SK-N-SH (cell line): ENCODE measurements around the gene GAS6. TPM values are rescaled to one million over a fixed set of nuclear protein-coding genes. Genes with fewer than 3 reads are reported as not detected.

Experiments used
- CTCF ChIA-PET: fragments of 300-600, 350-600 bp; formaldehyde crosslinking; extraction: SDS; loops from one replicate; lab custom pipeline; 2021; lab: Yijun Ruan, JAX
- POLR2A ChIA-PET: fragments of 350-600 bp; sonication (Branson Sonifier 250); formaldehyde crosslinking; extraction: SDS; loops from one replicate; lab custom pipeline; 2020; ENCODE audit warnings: antibody characterized with exemption, inconsistent platforms; lab: Yijun Ruan, JAX
- DNase-seq: peaks from one replicate; pipeline ENCODE4 v3.0.0; 2012
- H2AFZ ChIP-seq: fragments of 200-600 bp; sonication (generic); 2 replicates; pipeline ENCODE4 v1.8.1; 2016; ENCODE audit warnings: antibody characterized with exemption, mild to moderate bottlenecking, low read depth
- H3F3A ChIP-seq: fragments of 200-600 bp; sonication (generic); replicated peaks from 2 replicates; pipeline ENCODE3; 2016; ENCODE audit warnings: antibody characterized with exemption, mild to moderate bottlenecking; ENCODE audit not compliant: insufficient read depth
- H3K27ac ChIP-seq, 2 experiments: fragments of 200-500 bp in 1 of 2; fragments of 200-600 bp in 1 of 2; sonication (Bioruptor generic) in 1 of 2; sonication (generic), shearing (Covaris generic) in 1 of 2; 2 replicates each; pipeline versions ENCODE4 v1.5.1 to v1.6.1; 2014 to 2016; ENCODE audit warnings: low read depth in 2 of 2, inconsistent platforms in 1 of 2, low read length in 1 of 2, mild to moderate bottlenecking in 1 of 2, mixed read lengths in 1 of 2
- H3K27me3 ChIP-seq: fragments of 200-600 bp; sonication (generic), shearing (Covaris generic); 2 replicates; pipeline ENCODE4 v1.6.1; 2016; ENCODE audit warnings: mixed run types; ENCODE audit not compliant: insufficient read depth
- H3K36me3 ChIP-seq, 2 experiments: fragments of 200-500 bp in 1 of 2; fragments of 200-600 bp in 1 of 2; sonication (Bioruptor generic) in 1 of 2; sonication (generic) in 1 of 2; replicated peaks in 1 of 2; 2 replicates each; pipeline versions ENCODE3 to v1.5.1; 2014 to 2016; ENCODE audit warnings: low read length in 1 of 2, mild to moderate bottlenecking in 1 of 2; ENCODE audit not compliant: insufficient read depth in 2 of 2, control insufficient read depth in 1 of 2
- H3K4me1 ChIP-seq, 2 experiments: fragments of 200-500 bp in 1 of 2; fragments of 200-600 bp in 1 of 2; sonication (Bioruptor generic) in 1 of 2; sonication (generic), shearing (Covaris generic) in 1 of 2; 2 replicates each; pipeline versions ENCODE4 v1.5.1 to v1.6.1; 2014 to 2016; ENCODE audit warnings: low read depth in 1 of 2, low read length in 1 of 2, mixed run types in 1 of 2; ENCODE audit not compliant: insufficient read depth in 2 of 2, control insufficient read depth in 1 of 2
- H3K4me2 ChIP-seq: fragments of 200-600 bp; sonication (generic), shearing (Covaris generic); 2 replicates; pipeline ENCODE4 v1.6.1; 2017; ENCODE audit warnings: mixed run types
- H3K4me3 ChIP-seq, 2 experiments: fragments of 200-500 bp in 1 of 2; fragments of 200-600 bp in 1 of 2; sonication (Bioruptor generic) in 1 of 2; sonication (generic), shearing (Covaris generic) in 1 of 2; 2 replicates each; pipeline versions ENCODE4 v1.5.1 to v1.8.1; 2014 to 2016; ENCODE audit warnings: low read depth in 2 of 2, inconsistent platforms in 1 of 2, low read length in 1 of 2, mild to moderate bottlenecking in 1 of 2, mixed read lengths in 1 of 2, moderate library complexity in 1 of 2
- H3K79me2 ChIP-seq: fragments of 200-600 bp; sonication (generic); 2 replicates; pipeline ENCODE4 v1.8.1; 2017; ENCODE audit warnings: mild to moderate bottlenecking; ENCODE audit not compliant: insufficient read depth
- H3K9ac ChIP-seq: fragments of 200-600 bp; sonication (generic); 2 replicates; pipeline ENCODE4 v1.6.1; 2017; ENCODE audit warnings: mixed run types
- H3K9me2 ChIP-seq: fragments of 200-600 bp; sonication (generic); 2 replicates; pipeline ENCODE4 v1.6.1; 2017; ENCODE audit warnings: mixed run types
- H3K9me3 ChIP-seq: fragments of 200-600 bp; sonication (generic); 2 replicates; pipeline ENCODE4 v1.6.1; 2017; ENCODE audit warnings: mixed run types, mild to moderate bottlenecking, moderate library complexity
- H4K20me1 ChIP-seq: fragments of 200-600 bp; sonication (generic); 2 replicates; pipeline ENCODE4 v1.6.1; 2017; ENCODE audit warnings: mild to moderate bottlenecking, mixed run types; ENCODE audit not compliant: insufficient read depth
- FOXM1 ChIP-seq: IDR thresholded peaks from 2 replicates; pipeline ENCODE4 v1.4.0; 2012; ENCODE audit warnings: low read depth, mild to moderate bottlenecking
- GABPA ChIP-seq: IDR thresholded peaks from 2 replicates; pipeline ENCODE4 v1.4.0; 2012; ENCODE audit warnings: low read depth, mild to moderate bottlenecking
- MXI1 ChIP-seq: IDR thresholded peaks from 2 replicates; pipeline ENCODE4 v1.6.1; 2012; ENCODE audit warnings: mild to moderate bottlenecking, low read depth, low read length, improper control_type of control experiment
- NFIC ChIP-seq: IDR thresholded peaks from 2 replicates; pipeline ENCODE4 v1.4.0; 2012; ENCODE audit warnings: borderline replicate concordance
- RAD21 ChIP-seq: IDR thresholded peaks from 2 replicates; pipeline ENCODE4 v1.6.1; 2012; ENCODE audit warnings: mild to moderate bottlenecking, low read length
- RCOR1 ChIP-seq: fragments of 150-350 bp; IDR thresholded peaks from 2 replicates; pipeline ENCODE4 v1.6.1; 2017; ENCODE audit warnings: antibody characterized with exemption, low read length
- TAF1 ChIP-seq: IDR thresholded peaks from 2 replicates; pipeline ENCODE4 v1.6.1; 2012; ENCODE audit warnings: low read depth, mild to moderate bottlenecking, low read length, moderate library complexity, borderline replicate concordance
- WGBS: methylation state at CpG from one replicate; pipeline ENCODE4 v1.1.6; 2017; ENCODE audit warnings: low lambda C conversion rate; 5-methylcytosine and 5-hydroxymethylcytosine counted together
- polyA plus RNA-seq, 3 experiments: library from polyadenylated mRNA; depleted of rRNA; stranded (reverse); fragments of >200 nt; gene quantifications; 2 replicates each; pipeline ENCODE4 v1.2.3, GENCODE V29; 2012

GAS6 gene
- polyA plus RNA-seq, 1 of the 3 experiments (the other 2 are of a cell fraction) = 380 TPM

DNA sequence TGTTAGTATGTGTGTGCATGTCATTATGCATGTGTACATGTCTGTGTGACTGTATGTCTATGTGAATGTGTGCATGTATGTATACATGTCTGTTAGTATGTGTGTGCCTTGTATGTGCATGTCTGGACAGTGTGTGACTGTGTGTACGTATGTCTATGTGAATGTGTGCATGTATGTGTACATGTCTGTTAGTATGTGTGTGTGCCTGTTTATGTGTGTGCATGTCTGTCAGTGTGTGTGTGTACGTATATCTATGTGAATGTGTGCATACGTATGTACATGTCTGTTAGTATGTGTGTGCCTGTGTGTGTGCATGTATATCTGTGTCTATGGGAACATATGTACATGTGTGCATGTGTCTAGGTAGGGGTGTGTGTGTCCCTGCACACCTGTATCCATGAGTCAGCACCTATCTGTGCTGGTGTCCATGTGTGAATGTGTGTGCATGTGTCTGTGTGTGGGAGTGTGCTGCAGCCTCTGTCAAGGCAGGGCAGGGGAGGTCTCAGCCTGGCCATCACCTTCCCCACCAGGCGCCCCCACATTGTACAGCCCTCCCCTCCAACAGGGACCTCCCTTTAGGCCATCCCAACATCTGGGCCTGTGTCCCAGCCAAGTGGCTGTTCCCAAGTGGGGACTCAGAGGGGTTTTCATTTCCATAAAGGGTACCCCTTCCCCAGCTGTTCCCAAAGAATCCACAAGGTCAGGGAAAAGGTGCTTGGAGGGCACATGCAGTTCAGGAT, 4.4 kb downstream of the GAS6 start:
- peaks cover 7 to 39% of the 10 kb centered on the region in 2 experiments; a peak in 1 of 4 replicates for H3K4me1 ChIP-seq
- H3K4me2 ChIP-seq = no peak overlapping the region
- H3K9me3 ChIP-seq = no peaks in the 10 kb centered on the region
- 98% methylated on average over 4 of the region's 4 CpGs for WGBS
- no peak overlapping the region for H2AFZ ChIP-seq
- no peak overlapping the region for H3K27ac ChIP-seq
- DNase-seq = no peak
- no peak overlapping the region for H3K9ac ChIP-seq
- CTCF ChIA-PET = no interaction called here
- POLR2A ChIA-PET = no interaction called here
- peaks cover 98% of the 10 kb centered on the region for H3K79me2 ChIP-seq
- TF ChIP-seq RCOR1 (no peak), FOXM1 (no peak)
- peaks cover 38% of the 10 kb centered on the region for H3F3A ChIP-seq
- H3K9me2 ChIP-seq = no peaks in the 10 kb centered on the region
- H4K20me1 ChIP-seq = peaks cover 66% of the 10 kb centered on the region
- no peak overlapping the region for H3K4me3 ChIP-seq
- H3K36me3 ChIP-seq = peaks cover 0 to 7% of the 10 kb centered on the region in 2 experiments
- H3K27me3 ChIP-seq = no peaks in the 10 kb centered on the region

DNA sequence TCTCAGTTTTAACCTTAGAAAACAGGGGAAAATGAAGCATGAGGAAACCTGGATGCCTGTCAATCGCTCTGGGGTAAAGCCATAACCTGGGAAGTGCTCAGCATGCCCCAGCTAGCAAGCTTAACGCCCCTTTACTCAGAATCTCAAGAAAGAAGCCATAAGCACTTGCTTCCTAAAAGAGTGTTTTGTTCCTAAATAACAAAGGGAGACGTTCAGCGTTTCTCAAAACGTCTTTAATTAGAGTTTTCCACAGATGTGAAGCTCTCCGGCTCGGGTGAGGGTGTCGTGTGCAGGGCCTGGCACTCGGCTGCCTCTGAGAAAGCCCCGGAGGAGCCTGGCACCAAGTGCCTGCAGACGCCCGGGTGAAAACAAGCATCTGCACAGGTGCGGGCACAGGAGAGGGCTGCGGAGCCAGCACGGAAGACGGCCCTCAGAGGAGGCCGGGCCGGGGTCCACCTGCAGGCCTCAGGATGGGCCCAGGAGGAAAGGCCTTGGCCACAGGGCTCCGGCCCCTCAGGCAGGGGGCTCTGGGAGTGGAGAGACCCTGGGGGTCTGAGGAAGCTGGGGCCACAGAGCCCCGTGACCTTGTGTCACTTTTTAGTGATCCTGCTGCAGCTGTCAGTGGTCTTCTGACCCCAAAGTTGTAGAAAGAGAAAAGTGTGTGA, 6.2 kb downstream of the GAS6 start:
- Histone ChIP-seq H3K9me3 (no peaks in the 10 kb centered on the region), H3K4me1 (peaks cover 7 to 43% of the 10 kb centered on the region in 2 experiments; a peak in 1 of 4 replicates), H3K36me3 (peaks cover 0 to 7% of the 10 kb centered on the region in 2 experiments), H3K4me2 (no peak overlapping the region), H2AFZ (no peak overlapping the region), H3F3A (peaks cover 44% of the 10 kb centered on the region), H3K27ac (peak overlapping the region in 1 of 2 experiments; percentile 32; a peak in 1 of 4 replicates), H3K79me2 (peaks cover 100% of the 10 kb centered on the region), H3K9ac (no peak overlapping the region), H3K9me2 (no peaks in the 10 kb centered on the region), H3K27me3 (no peaks in the 10 kb centered on the region), H4K20me1 (peaks cover 84% of the 10 kb centered on the region), H3K4me3 (no peak overlapping the region)
- TF ChIP-seq GABPA (no peak), TAF1 (no peak)
- ChIA-PET POLR2A (no interaction called here), CTCF (interaction anchor here (1.4 to 1.9 kb wide), 2 partner anchors 10 to 36 kb away, joined by 4 to 5 read pairs; no protein-coding TSS in a partner anchor)
- WGBS = 93% methylated on average over 15 of the region's 20 CpGs
- DNase-seq = no peak

DNA sequence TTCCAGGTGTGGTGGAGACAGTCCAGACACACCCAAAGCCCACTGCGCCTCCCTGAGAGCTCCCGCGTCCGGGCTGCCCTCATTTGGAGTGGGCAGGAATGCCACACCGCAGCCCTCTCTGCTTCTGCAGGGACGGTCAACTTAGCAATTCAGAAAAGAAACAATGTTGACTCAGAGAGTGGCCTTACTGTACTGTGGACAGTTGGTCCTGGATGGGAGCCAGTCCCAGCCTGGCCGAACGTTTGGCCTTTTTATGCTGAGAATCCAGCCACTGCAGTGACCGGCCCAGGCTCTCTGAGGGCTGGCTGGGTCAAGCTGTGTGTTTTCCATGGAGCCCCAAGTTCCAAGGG, 7.2 kb downstream of the GAS6 start:
- H3K9ac ChIP-seq = no peak overlapping the region
- no peaks in the 10 kb centered on the region for H3K27me3 ChIP-seq
- H3K4me2 ChIP-seq = peak overlapping the region; percentile 56
- H3K36me3 ChIP-seq = peaks cover 0 to 7% of the 10 kb centered on the region in 2 experiments
- H3K79me2 ChIP-seq = peaks cover 100% of the 10 kb centered on the region
- no peak overlapping the region for H2AFZ ChIP-seq
- peaks cover 7 to 33% of the 10 kb centered on the region in 2 experiments; a peak in 1 of 4 replicates for H3K4me1 ChIP-seq
- H3K27ac ChIP-seq = peak overlapping the region in 1 of 2 experiments; percentile 32; a peak in 1 of 4 replicates
- DNase-seq = no peak
- ChIA-PET CTCF (interaction anchor here (1.4 to 1.9 kb wide), 2 partner anchors 9 to 35 kb away, joined by 4 to 5 read pairs; no protein-coding TSS in a partner anchor), POLR2A (no interaction called here)
- TF ChIP-seq MXI1 (no peak), NFIC (peak; percentile 60; the same call in 1 of the 2 replicates), RAD21 (no peak)
- 68% methylated on average over 8 of the region's 9 CpGs for WGBS
- H3K9me3 ChIP-seq = no peaks in the 10 kb centered on the region
- H3K4me3 ChIP-seq = no peak overlapping the region
- peaks cover 48% of the 10 kb centered on the region for H3F3A ChIP-seq
- no peaks in the 10 kb centered on the region for H3K9me2 ChIP-seq
- peaks cover 84% of the 10 kb centered on the region for H4K20me1 ChIP-seq
